ENCODE data around the gene C10orf71. TPM values are rescaled to one million over a fixed set of nuclear protein-coding genes. Genes with fewer than 3 reads are reported as not detected.

C10orf71 gene
- total RNA-seq, 1 experiment from 2014 or later, result not detected

- in situ Hi-C loops (cut with HindIII; ENCODE audit: low pct_unique_long_range_greater_than_20kb, low sequenced_read_pairs) (no loop called here), intact Hi-C loops (cut with micrococcal nuclease; ENCODE audit: unreplicated experiment) (loop anchor here (10.0 kb wide), 1 partner anchor 315 kb away; no protein-coding TSS in a partner anchor)
- H3K27me3 ChIP-seq (ENCODE audit: control insufficient read depth, insufficient read depth, low read length), result no peaks in the 10 kb centered on the region; the same call in 1 of the 2 replicates
- H3K4me1 ChIP-seq (ENCODE audit: control insufficient read depth, insufficient read depth, low read length), result no peaks in the 10 kb centered on the region
- POLR2A ChIA-PET, result no interaction called here
- no peak for DNase-seq (ENCODE audit: low read depth, low spot score)
- ATAC-seq, result no peak
- no peaks in the 10 kb centered on the region for H3K9me3 ChIP-seq (ENCODE audit: control insufficient read depth, insufficient read depth, low read depth, low read length)
- CTCF ChIA-PET, result no interaction called here
- no peak overlapping the region for H3K27ac ChIP-seq (ENCODE audit: low read length)
- no peak for TF ChIP-seq POLR2AphosphoS5 (IDR thresholded peaks at IDR 0.05; ENCODE audit: low read depth, low read length)
- TF ChIP-seq SIN3A (IDR thresholded peaks at IDR 0.05; ENCODE audit: borderline replicate concordance, insufficient read depth, low read depth, low read length), result no peak
- no peak for TF ChIP-seq TCF7L2 (IDR thresholded peaks at IDR 0.05; ENCODE audit: low read depth, low read length)
- TF ChIP-seq CTCF (IDR thresholded peaks at IDR 0.05), result no peak
- TF ChIP-seq REST (IDR thresholded peaks at IDR 0.05; ENCODE audit: insufficient read depth in 1 of 2, low read depth in 2 of 2, low read length in 1 of 2), result no peak
- no TSS peak for BruUV-seq (replicated peaks)
- H3K4me3 ChIP-seq (ENCODE audit: low read depth in 2 of 2, low read length in 2 of 2), result no peak overlapping the region
- no peaks in the 10 kb centered on the region for H3K36me3 ChIP-seq (ENCODE audit: control insufficient read depth, insufficient read depth, low read length)
These were observed 808 bp downstream of the C10orf71 start for GRCh38 chr10:49299816-49300139.

- no peak overlapping the region for H3K27ac ChIP-seq (ENCODE audit: low read length)
- no peaks in the 10 kb centered on the region for H3K9me3 ChIP-seq (ENCODE audit: control insufficient read depth, insufficient read depth, low read depth, low read length)
- in situ Hi-C loops (cut with HindIII; ENCODE audit: low pct_unique_long_range_greater_than_20kb, low sequenced_read_pairs) (no loop called here), intact Hi-C loops (cut with micrococcal nuclease; ENCODE audit: unreplicated experiment) (no loop called here)
- peaks cover under 1% of the 10 kb centered on the region; the same call in 1 of the 2 replicates for H3K27me3 ChIP-seq (ENCODE audit: control insufficient read depth, insufficient read depth, low read length)
- no peak overlapping the region for H3K4me3 ChIP-seq (ENCODE audit: low read depth in 2 of 2, low read length in 2 of 2)
- TF ChIP-seq POLR2AphosphoS5 (IDR thresholded peaks at IDR 0.05; ENCODE audit: low read depth, low read length) (no peak), TCF7L2 (IDR thresholded peaks at IDR 0.05; ENCODE audit: low read depth, low read length) (no peak), REST (IDR thresholded peaks at IDR 0.05; ENCODE audit: insufficient read depth in 1 of 2, low read depth in 2 of 2, low read length in 1 of 2) (no peak), CTCF (IDR thresholded peaks at IDR 0.05) (no peak), SIN3A (IDR thresholded peaks at IDR 0.05; ENCODE audit: borderline replicate concordance, insufficient read depth, low read depth, low read length) (no peak)
- CTCF ChIA-PET, result no interaction called here
- no peaks in the 10 kb centered on the region for H3K4me1 ChIP-seq (ENCODE audit: control insufficient read depth, insufficient read depth, low read length)
- DNase-seq (ENCODE audit: low read depth, low spot score) (no peak), ATAC-seq (no peak)
- no peaks in the 10 kb centered on the region for H3K36me3 ChIP-seq (ENCODE audit: control insufficient read depth, insufficient read depth, low read length)
- no TSS peak for BruUV-seq (replicated peaks)
- POLR2A ChIA-PET, result no interaction called here
These were observed 1.4 kb downstream of the C10orf71 start for GRCh38 chr10:49300140-49300974.
